AML-193 (cell line): ENCODE results near the gene HUS1.
"Not testable (repeated sequence)": the region's sequence is repeated elsewhere in the genome, so short reads cannot be mapped to it uniquely, and the experiment has no call there.

Source experiments
- DNase-seq, 2 experiments: peaks; one replicate each; lab custom pipeline; 2025; lab: John Stamatoyannopoulos, UW

The HUS1 gene

GRCh38 chr7:47923081-47923875 lies 56.1 kb downstream of the HUS1 start:
- not testable (repeated sequence) for DNase-seq

GRCh38 chr7:47916514-47916913 lies 62.9 kb downstream of the HUS1 start:
- not testable (repeated sequence) for DNase-seq

GRCh38 chr7:47915616-47915976 lies 63.8 kb downstream of the HUS1 start:
- DNase-seq: no peak

GRCh38 chr7:47914717-47915615 lies 64.4 kb downstream of the HUS1 start:
- no peak for DNase-seq
